SK-N-MC (cell line): ENCODE measurements around the gene CREB3L4.

Experiments used
- EZH2 ChIP-seq: fragments of 200-600 bp; sonication (generic); IDR thresholded peaks from one replicate; pipeline ENCODE4 v1.6.1; 2017; ENCODE audit warnings: antibody characterized with exemption
- FOXP2 ChIP-seq: optimal IDR thresholded peaks from 2 replicates; pipeline ENCODE3; 2011; ENCODE audit warnings: mild to moderate bottlenecking, moderate library complexity; ENCODE audit not compliant: insufficient read depth; ENCODE audit errors: extremely low read length, control extremely low read depth
- POLR2AphosphoS5 ChIP-seq: IDR thresholded peaks from 2 replicates; pipeline ENCODE4 v1.6.1; 2012; ENCODE audit warnings: mild to moderate bottlenecking, low read depth, low read length, borderline replicate concordance

GRCh38 chr1:153921080-153921802, 46.5 kb upstream of the CREB3L4 start:
- no peak for TF ChIP-seq EZH2
- no peak for TF ChIP-seq POLR2AphosphoS5
- no peak for TF ChIP-seq FOXP2
